ENCODE data around the gene RPL23.
A peak's percentile ranks its signal among the peaks of the same experiment; 100 is the strongest.
"Not testable (repeated sequence)": the region's sequence is repeated elsewhere in the genome, so short reads cannot be mapped to it uniquely, and the experiment has no call there.

RPL23 gene

GRCh38 chr17:38867179-38867967 is 13.9 kb upstream of the RPL23 start:
- DNase-seq = peak; percentile 88

- DNase-seq = peak; percentile 16
These were observed 11.3 kb upstream of the RPL23 start for GRCh38 chr17:38864636-38865398.

GRCh38 chr17:38861399-38861843 is 7.9 kb upstream of the RPL23 start:
- peak; percentile 50 for DNase-seq

- no peak for DNase-seq
These were observed 3.8 kb upstream of the RPL23 start for GRCh38 chr17:38857271-38857670.

- DNase-seq = not testable (repeated sequence)
These were observed 1.7 kb upstream of the RPL23 start for GRCh38 chr17:38855101-38855714.

- DNase-seq = no peak
These were observed 690 bp downstream of the RPL23 start for GRCh38 chr17:38852771-38853291.

GRCh38 chr17:38851434-38851833 is 2.1 kb downstream of the RPL23 start:
- no peak for DNase-seq

- DNase-seq = no peak
These were observed 3.1 kb downstream of the RPL23 start for GRCh38 chr17:38850374-38850773.

- DNase-seq = no peak
These were observed 4.4 kb downstream of the RPL23 start for GRCh38 chr17:38848939-38849605.

- DNase-seq = no peak
These were observed 5.0 kb downstream of the RPL23 start for GRCh38 chr17:38848557-38848891.

GRCh38 chr17:38844261-38844757 is 9.2 kb downstream of the RPL23 start:
- DNase-seq = peak; percentile 33

- DNase-seq = no peak
These were observed 27.7 kb downstream of the RPL23 start for GRCh38 chr17:38825762-38826247.

GRCh38 chr17:38824899-38825761 is 28.4 kb downstream of the RPL23 start, which contains the start of gene CWC25:
CWC25 (minus strand) TSS chr17:38825321; CDS start chr17:38825183, 138 bp downstream.
- peak; percentile 96 for DNase-seq

GRCh38 chr17:38815576-38816193 is 37.8 kb downstream of the RPL23 start:
- DNase-seq = no peak

- no peak for DNase-seq
These were observed 43.7 kb downstream of the RPL23 start for GRCh38 chr17:38809828-38810227.

- peak; percentile 71 for DNase-seq
These were observed 53.2 kb downstream of the RPL23 start for GRCh38 chr17:38800237-38800760.

GRCh38 chr17:38799501-38800236 is 53.9 kb downstream of the RPL23 start, which contains the start of gene PIP4K2B:
PIP4K2B (minus strand) TSS chr17:38799556; CDS start chr17:38799424, 132 bp downstream.
- DNase-seq = peak; percentile 97

- peak; percentile 53 for DNase-seq
These were observed 54.7 kb downstream of the RPL23 start for GRCh38 chr17:38798614-38799500.

Measured in NCI-H2171 treated with DMSO at 0.1 percent for 48 hours (cell line).